ENCODE measurements around the gene MYDGF.

Gene MYDGF

GRCh38 chr19:4704317-4704673 lies 34.2 kb upstream of the MYDGF start:
- H3F3A ChIP-seq (ENCODE audit: insufficient read depth, low read length) = no peaks in the 10 kb centered on the region
- no peak overlapping the region for H2AFZ ChIP-seq (ENCODE audit: low read length)
- no peak overlapping the region for H3K27ac ChIP-seq (ENCODE audit: low read depth, low read length, poor library complexity, severe bottlenecking)
- no peaks in the 10 kb centered on the region for H3K9me2 ChIP-seq (ENCODE audit: low read depth, low read length)
- no peak overlapping the region for H3K4me2 ChIP-seq (ENCODE audit: low read length)
- H3K9me3 ChIP-seq (ENCODE audit: low read length) = no peaks in the 10 kb centered on the region
- H3K9ac ChIP-seq (ENCODE audit: low read length) = no peak overlapping the region
- no peak overlapping the region for H3K4me3 ChIP-seq (ENCODE audit: low read depth, low read length, poor library complexity, severe bottlenecking)
- no peaks in the 10 kb centered on the region for H4K20me1 ChIP-seq (ENCODE audit: insufficient read depth, low read length)
- no peaks in the 10 kb centered on the region for H3K79me2 ChIP-seq (ENCODE audit: insufficient read depth, low read length)
- no peaks in the 10 kb centered on the region for H3K27me3 ChIP-seq (ENCODE audit: insufficient read depth, low read length)
- no peaks in the 10 kb centered on the region for H3K4me1 ChIP-seq (ENCODE audit: insufficient read depth, low read length, severe bottlenecking)
- H3K36me3 ChIP-seq (ENCODE audit: insufficient read depth, low read length) = peaks cover 47% of the 10 kb centered on the region
- TF ChIP-seq CTCF (IDR thresholded peaks at IDR 0.05; ENCODE audit: low read length) (no peak), EZH2 (IDR thresholded peaks at IDR 0.05; ENCODE audit: borderline replicate concordance, low read length) (no peak)

- H3K27me3 ChIP-seq (ENCODE audit: insufficient read depth, low read length) = no peaks in the 10 kb centered on the region
- H3K4me2 ChIP-seq (ENCODE audit: low read length) = no peak overlapping the region
- TF ChIP-seq CTCF (IDR thresholded peaks at IDR 0.05; ENCODE audit: low read length) = no peak
- no peak for TF ChIP-seq EZH2 (IDR thresholded peaks at IDR 0.05; ENCODE audit: borderline replicate concordance, low read length)
- H3F3A ChIP-seq (ENCODE audit: insufficient read depth, low read length) = no peaks in the 10 kb centered on the region
- H2AFZ ChIP-seq (ENCODE audit: low read length) = no peak overlapping the region
- no peak overlapping the region for H3K4me3 ChIP-seq (ENCODE audit: low read depth, low read length, poor library complexity, severe bottlenecking)
- no peak overlapping the region for H3K9ac ChIP-seq (ENCODE audit: low read length)
- no peaks in the 10 kb centered on the region for H4K20me1 ChIP-seq (ENCODE audit: insufficient read depth, low read length)
- peaks cover 46% of the 10 kb centered on the region for H3K36me3 ChIP-seq (ENCODE audit: insufficient read depth, low read length)
- H3K27ac ChIP-seq (ENCODE audit: low read depth, low read length, poor library complexity, severe bottlenecking) = no peak overlapping the region
- no peaks in the 10 kb centered on the region for H3K4me1 ChIP-seq (ENCODE audit: insufficient read depth, low read length, severe bottlenecking)
- H3K9me2 ChIP-seq (ENCODE audit: low read depth, low read length) = no peaks in the 10 kb centered on the region
- no peaks in the 10 kb centered on the region for H3K79me2 ChIP-seq (ENCODE audit: insufficient read depth, low read length)
- H3K9me3 ChIP-seq (ENCODE audit: low read length) = no peaks in the 10 kb centered on the region
Observed at GRCh38 chr19:4703671-4704316, 33.7 kb upstream of the MYDGF start.

- no peaks in the 10 kb centered on the region for H3F3A ChIP-seq (ENCODE audit: insufficient read depth, low read length)
- no peak overlapping the region for H2AFZ ChIP-seq (ENCODE audit: low read length)
- H3K27ac ChIP-seq (ENCODE audit: low read depth, low read length, poor library complexity, severe bottlenecking) = no peak overlapping the region
- H3K4me1 ChIP-seq (ENCODE audit: insufficient read depth, low read length, severe bottlenecking) = no peaks in the 10 kb centered on the region
- no peaks in the 10 kb centered on the region for H4K20me1 ChIP-seq (ENCODE audit: insufficient read depth, low read length)
- no peak for TF ChIP-seq EZH2 (IDR thresholded peaks at IDR 0.05; ENCODE audit: borderline replicate concordance, low read length)
- TF ChIP-seq CTCF (IDR thresholded peaks at IDR 0.05; ENCODE audit: low read length) = no peak
- no peaks in the 10 kb centered on the region for H3K79me2 ChIP-seq (ENCODE audit: insufficient read depth, low read length)
- no peak overlapping the region for H3K4me3 ChIP-seq (ENCODE audit: low read depth, low read length, poor library complexity, severe bottlenecking)
- no peaks in the 10 kb centered on the region for H3K27me3 ChIP-seq (ENCODE audit: insufficient read depth, low read length)
- H3K36me3 ChIP-seq (ENCODE audit: insufficient read depth, low read length) = peaks cover 53% of the 10 kb centered on the region
- no peak overlapping the region for H3K9ac ChIP-seq (ENCODE audit: low read length)
- no peaks in the 10 kb centered on the region for H3K9me2 ChIP-seq (ENCODE audit: low read depth, low read length)
- no peaks in the 10 kb centered on the region for H3K9me3 ChIP-seq (ENCODE audit: low read length)
- no peak overlapping the region for H3K4me2 ChIP-seq (ENCODE audit: low read length)
Observed at GRCh38 chr19:4702764-4703163, 32.6 kb upstream of the MYDGF start.

Measured in OCI-LY1 (cell line).